NCI-H2227 (cell line): ENCODE results near the gene ZBTB5.
"Not testable (repeated sequence)": the region's sequence is repeated elsewhere in the genome, so short reads cannot be mapped to it uniquely, and the experiment has no call there.

Experiments used
- DNase-seq: peaks from one replicate; lab custom pipeline; 2025; ENCODE audit not compliant: unreplicated experiment; lab: John Stamatoyannopoulos, UW

ZBTB5 gene, protein sequence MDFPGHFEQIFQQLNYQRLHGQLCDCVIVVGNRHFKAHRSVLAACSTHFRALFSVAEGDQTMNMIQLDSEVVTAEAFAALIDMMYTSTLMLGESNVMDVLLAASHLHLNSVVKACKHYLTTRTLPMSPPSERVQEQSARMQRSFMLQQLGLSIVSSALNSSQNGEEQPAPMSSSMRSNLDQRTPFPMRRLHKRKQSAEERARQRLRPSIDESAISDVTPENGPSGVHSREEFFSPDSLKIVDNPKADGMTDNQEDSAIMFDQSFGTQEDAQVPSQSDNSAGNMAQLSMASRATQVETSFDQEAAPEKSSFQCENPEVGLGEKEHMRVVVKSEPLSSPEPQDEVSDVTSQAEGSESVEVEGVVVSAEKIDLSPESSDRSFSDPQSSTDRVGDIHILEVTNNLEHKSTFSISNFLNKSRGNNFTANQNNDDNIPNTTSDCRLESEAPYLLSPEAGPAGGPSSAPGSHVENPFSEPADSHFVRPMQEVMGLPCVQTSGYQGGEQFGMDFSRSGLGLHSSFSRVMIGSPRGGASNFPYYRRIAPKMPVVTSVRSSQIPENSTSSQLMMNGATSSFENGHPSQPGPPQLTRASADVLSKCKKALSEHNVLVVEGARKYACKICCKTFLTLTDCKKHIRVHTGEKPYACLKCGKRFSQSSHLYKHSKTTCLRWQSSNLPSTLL

DNA sequence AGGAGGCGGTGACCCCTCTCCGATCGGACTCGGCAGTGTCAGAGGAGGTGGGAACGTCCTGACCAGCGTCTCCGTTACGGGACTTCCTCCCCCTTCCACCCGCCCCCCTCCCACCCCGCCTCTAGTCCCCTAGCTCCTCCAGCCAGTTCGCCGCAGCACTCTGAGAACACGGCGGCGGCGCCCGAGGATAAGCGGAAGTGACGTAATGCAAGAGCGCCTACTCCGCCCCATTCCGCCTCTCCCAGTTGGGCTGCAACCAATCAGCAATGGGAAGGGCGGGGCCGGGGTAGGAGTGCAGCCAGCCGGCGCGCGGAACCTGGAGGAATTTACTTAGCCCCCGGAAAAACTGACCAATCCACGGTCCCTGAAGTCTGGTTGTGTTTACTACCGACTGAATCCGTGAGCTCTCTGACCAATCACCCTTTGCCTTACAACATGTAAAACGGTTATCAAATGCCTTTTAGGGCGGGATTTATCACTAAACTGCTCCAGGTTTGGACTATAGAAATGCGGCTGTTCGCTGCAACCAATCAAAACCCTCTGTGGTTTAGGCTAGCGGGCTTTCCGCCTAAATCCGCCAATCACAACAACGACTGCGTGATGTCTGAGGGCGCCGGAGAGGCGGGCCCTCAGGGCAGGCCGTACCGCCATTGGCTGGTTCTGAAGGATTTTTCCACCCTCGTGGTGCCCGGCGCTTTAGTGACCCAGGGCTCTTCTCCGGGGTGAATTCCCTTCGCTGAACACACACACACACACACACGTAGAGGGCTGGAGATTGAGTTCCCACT is at the start of gene ZBTB5:
Gene ZBTB5, minus strand, starts transcription at position 202 of the 788 bp plus-strand sequence. CDS start 22,899 bp downstream, outside the sequence.
- peak; percentile 99 for DNase-seq

DNA sequence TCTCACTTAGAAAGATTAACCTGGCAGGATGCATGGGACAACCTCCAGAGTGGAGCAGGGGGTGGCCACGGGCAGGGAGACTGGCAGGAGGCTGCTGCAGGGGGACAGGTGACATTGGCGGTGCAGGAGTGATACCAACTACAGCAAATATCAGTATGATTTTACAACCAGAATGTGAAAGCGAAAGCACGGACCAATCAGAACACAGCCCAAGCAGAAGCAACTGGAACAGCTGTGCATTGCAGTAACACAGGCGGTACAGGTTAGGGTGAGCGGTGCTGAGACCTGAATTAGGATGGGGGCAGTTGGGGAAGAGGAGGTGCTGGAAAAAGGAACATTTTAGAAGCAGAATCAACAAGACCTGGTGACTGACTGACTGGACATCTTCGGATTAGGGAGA is 49.7 kb upstream of the ZBTB5 start:
- no peak for DNase-seq

DNA sequence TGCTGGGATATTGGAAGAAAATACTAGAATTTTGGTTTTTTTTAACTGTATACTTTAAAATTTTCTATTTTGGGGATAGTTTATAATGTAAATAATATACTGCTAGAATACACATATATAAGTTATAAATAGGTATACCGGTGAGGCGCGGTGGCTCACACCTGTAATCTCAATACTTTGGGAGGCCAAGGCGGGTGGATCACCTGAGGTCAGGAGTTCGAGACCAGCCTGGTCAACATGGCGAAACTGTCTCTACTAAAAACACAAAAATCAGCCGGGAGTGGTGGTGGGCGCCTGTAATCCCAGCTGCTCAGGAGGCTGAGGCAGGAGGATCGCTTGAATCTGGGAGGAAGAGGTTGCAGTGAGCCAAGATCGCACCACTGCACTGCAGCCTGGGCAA is 49.2 kb upstream of the ZBTB5 start:
- DNase-seq = not testable (repeated sequence)

DNA sequence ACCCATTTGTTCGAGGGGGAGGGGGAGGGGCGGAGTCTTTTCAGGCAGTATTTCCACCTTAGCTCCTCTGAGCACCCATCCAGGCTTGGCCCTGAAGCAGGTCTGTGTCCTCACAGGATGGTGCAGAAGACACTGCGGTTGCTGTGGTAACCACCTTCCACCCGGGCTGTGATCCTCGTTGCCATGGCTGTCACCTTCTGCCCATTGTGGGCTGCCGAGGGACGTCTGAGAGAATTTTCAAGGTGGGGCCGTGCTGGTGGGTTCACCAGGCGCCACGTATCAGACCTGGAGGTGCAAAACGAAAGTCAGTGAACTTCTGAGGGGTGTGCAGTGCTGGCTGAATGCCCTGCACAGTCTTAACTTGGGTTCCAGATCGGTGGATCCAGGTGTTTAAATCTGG is 47.2 kb upstream of the ZBTB5 start:
- no peak for DNase-seq

DNA sequence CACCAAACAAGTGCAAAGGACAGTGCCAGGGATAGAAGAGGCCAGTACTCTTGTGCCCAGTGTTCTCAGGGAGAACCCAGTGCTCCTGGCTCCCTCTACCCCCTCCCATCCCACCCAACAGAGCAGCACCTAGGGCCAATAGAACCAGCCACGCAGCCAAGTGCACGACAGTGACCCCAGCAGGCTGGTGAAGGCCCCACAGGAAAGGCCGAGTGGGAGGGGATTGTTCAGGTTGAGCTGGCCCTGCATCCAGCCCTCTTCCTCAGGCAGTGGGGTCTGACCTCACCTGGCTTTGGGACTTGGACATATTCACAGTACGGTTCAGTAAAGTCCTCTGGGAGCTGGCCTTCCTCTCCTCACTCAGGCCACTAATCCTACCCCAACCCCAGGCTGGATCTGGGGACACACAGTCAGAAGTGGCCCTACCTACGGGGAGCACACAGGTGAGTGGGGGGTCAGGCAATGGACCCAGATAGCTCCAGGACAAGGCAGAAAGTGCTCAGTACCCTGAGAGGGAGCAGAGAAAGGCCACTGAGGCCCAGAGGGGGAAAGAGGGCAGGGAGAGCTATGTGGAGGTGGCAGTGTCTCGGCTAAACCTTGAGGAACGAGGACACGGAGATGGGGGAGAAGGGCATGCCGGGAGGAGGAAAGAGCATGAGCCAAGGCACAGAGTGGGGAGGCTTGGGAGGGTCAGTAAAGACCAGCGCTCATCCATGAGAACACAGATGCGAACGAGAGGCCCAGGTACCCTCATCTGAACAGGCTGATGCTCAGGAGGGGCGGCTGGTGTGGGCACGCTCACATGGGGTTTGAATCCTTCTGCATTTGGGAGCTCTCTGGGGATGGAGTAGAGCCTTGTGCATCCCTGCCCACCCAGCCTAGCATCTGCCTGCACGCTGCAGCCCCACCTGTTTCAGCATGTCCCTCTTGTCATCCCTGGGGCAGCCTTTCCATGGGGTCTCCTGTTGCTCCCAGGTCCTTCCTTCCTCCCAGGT is 46.1 kb upstream of the ZBTB5 start:
- peak; percentile 8 for DNase-seq

DNA sequence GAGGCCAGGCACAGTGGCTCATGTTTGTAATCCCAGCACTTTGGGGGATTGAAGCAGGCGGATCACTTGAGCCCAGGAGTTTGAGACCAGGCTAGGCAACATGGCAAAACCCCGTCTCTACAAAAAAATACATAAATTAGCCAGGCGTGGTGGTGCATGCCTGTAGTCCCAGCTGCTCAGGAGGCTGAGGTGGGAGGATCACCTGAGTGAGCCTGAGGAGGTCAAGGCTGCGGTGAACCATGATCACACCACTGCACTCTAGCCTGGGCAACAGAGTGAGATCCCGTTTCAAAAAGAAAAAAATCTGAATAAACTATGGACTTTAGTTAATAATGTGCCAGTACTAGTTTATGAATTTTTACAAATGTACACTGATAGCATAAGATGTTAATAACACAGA is 44.8 kb upstream of the ZBTB5 start:
- not testable (repeated sequence) for DNase-seq

DNA sequence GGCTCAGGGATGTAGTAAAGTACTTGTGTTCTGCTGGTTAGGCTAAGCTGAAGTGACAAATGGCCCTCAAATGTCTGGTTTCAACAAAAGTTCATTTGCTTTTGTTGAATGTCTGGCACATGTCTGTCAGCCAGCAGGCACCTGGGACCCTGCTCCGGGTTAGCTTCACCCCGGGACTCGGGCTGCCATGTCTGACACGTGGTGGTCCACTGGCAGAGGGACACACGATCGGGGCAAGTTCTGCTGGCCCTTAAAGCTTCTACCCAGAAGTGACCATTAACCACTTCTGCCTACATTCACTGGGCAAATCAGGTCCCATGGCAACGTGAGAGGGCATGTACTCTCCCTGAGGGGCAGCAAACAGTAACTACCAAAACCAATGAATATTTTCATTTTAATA is 44.3 kb upstream of the ZBTB5 start:
- no peak for DNase-seq

DNA sequence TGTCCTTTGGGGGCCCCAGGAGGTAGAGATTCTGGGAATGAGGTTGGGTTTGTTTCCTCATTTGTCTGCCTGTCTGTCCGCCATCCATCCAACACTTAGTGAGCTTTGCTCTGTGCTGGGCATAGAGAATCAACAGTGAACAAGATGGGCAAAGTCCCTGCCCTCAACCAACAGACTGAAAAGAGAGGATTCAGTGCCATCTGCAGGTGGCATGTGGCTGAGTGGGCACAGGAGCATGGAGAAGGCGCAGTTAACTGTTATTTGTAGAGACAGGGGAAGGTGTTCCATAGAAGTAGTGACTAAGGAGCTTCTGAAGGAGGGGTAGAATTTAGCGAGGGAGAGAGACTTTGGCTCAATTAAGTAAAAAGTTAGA is 43.6 kb upstream of the ZBTB5 start:
- no peak for DNase-seq

DNA sequence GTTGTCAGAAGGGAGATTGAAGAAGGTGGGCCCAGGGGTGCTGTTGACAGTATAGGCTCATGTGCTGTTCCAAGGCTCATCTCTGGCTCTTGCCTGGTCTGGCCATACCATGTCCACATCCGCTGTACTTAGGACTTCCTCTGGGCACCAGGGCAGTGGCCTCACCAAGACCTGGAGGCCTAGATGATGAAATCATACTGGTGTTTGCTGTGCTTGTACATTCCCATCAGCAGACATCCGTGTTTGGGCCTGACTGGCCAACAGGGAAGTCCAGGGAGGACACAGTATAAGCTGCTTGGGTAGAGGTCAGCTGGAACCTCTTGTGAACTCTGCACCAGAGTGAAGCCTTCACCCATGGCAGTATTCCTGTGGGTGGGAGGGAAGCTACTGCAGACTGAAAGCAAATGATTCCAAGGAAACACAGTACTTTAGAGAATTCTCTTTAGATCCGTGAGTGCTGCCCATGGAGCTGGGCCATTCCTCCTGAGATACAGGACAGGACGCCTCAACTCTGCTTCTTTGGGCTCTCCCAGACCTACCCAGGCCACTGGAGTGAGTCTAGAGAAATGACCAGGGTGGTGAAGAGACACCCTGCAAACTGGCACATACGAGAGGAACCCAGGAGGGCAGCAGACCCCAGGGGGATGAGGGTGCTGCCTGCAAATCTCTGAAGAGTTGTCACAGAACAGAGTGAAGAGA is 43.0 kb upstream of the ZBTB5 start:
- DNase-seq = no peak

DNA sequence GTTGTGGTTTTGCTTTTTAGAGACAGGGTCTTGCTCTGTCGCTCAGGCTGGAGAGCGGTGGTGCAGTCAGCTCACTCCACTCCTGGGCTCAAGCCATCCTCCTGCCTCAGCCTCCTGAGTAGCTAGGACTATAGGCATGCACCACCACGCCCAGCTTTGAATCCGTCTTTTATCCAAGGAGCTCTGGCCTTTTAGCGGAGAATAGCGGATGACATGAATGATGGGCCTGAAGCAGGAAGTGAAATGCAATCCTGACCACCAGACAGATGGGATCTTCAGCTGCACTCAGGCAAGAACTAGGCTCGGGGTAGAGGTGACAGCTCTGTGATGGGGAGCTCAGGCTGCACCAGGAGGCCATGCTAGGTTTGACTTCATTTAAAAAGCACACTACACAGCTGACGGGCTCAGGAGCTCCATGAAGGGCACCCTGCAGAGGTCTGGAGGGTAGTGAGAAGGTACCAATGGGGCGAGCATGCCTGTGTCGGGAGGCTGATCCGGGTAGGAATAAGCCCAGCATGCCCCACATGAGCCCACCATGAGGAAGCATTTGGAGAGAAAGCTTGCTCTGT is 42.4 kb upstream of the ZBTB5 start:
- no peak for DNase-seq

DNA sequence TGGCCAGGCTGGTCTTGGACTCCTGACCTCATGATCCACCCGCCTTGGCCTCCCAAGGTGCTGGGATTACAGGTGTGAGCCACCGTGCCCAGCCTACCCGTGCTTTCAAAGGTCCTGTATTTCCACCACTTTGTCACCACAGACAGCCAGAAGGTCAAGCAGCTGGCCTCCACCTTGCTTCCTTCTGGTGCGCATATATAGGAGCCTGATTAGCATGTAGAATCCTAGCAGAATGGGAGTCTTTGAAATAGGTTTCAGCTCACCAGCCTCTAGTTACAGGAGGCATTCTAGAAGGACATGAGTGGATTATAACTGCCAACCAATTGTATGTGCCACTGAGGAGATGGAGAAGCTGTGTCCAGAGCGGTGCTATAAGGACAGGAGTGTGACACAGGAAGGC is 39.4 kb upstream of the ZBTB5 start:
- no peak for DNase-seq

DNA sequence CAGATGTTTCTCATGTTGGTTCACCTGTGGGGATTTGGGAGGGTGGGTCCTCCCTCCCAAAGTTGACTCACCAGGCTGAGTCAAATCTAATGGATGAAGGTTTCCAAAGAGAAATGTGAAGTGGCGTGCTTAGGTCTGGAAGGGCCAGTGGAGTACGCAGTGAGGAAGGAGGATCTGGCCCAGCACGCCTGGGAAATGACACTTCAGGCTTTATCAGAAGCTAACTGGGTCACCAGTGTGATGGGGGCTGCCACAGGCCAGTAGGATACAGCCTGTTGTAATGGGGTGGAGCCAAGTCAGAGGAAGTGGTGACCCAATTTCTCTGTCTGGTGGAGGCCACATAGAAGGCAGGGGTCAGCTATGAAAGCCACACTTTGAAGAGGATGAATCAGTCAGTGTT is 38.5 kb upstream of the ZBTB5 start:
- no peak for DNase-seq

DNA sequence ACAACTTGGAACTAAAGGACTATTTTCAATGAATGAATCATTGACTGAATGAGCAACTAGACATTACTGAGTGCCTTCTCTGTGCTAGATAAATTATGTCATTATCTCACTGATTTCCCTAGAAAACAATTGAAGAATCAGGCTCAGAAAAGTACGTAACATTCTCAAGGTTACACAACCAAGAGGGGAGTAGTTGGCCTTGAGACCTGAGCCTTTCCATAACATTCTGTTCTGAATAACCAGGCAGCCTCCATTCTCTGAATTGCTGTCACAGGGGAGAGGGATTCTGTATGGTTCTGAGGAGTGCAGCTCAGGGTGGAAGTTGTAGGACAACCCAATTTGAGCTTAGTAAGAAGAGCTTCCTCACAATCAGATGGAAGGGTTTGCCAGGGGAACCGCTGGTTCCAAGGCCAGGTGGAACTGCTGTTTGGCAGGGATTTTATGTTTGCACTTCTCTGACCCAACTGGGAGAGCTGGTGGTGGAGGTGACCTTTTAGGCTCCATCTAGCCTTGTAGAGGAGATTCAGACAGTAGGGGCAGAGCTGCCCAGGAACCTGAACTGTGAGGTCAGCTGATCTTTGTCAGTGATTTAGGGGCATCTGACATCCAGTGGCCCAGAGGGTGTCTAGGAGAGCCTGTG is 36.8 kb upstream of the ZBTB5 start:
- no peak for DNase-seq

DNA sequence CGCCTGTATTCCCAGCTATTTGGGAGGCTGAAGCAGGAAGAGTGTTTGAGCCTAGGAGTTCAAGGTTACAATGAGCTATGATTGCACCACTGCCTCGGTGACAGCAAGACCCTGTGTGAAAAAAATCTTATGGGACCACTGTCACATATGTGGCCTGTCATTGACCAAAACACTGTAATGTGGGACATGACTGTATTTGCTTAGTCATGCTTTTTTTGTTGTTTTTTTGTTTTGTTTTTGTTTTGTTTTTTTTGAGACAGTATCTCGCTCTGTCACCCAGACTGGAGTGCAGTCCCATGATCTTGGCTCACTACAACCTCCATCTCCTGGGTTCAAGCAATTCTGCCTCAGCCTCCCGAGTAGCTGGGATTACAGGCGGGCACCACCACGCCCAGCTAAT is 34.0 kb upstream of the ZBTB5 start:
- DNase-seq = no peak

DNA sequence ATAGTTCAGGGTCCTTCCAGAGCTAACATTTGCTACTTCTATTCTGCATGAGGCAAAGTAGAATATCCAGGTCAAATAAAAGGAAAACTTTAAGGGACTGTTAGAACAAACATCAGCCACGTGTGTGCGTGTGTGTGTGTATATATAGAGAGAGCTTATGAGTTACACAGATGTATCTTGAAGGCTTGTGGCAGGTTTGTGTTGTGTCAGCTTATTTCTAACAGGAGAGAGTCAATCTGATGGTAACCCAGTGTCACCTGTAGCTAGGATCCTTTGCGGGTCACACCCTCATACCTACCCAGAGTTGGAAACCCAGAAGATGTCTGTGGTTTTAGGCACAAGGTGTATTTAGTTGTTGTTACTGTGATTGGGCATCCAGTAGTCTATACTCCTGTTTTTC is 33.2 kb upstream of the ZBTB5 start:
- no peak for DNase-seq

DNA sequence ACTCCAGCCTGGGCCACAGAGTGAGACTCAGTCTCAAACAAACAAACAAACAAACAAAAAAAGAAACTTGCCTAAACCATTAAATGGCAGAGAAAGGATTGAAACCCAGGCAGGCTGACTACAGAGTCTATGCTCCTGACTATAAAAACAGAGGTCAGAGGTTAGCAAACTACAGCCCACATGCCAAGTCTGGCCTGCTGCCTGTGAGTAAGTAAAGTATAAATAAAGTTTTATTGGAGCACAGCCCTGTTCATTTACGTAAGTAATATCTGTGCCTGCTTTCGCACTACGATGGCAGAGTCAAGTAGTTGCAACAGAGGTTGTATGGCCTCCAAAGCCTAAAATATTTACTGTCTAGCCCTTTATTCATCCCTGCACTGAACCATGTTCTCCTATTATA is 32.1 kb upstream of the ZBTB5 start:
- no peak for DNase-seq

DNA sequence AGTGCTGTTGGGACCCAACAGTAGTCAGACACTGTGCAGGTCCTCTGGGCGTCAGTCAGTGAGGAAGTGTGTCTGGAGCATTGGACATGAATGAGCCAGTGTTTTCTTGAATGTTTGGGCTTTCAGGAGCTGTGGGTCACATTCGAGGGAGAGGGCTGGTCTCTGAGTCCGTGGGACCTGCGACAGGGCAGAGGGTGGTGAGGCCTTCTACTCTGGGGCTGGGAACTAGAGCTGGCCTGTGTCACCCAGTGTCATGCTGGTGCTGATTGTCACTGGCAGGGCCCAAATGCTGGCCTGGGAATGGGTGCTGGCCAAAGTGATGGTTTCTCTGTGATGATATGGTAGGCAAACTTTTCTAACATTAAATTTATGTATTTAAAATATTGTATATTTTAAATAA is 30.8 kb upstream of the ZBTB5 start:
- no peak for DNase-seq

DNA sequence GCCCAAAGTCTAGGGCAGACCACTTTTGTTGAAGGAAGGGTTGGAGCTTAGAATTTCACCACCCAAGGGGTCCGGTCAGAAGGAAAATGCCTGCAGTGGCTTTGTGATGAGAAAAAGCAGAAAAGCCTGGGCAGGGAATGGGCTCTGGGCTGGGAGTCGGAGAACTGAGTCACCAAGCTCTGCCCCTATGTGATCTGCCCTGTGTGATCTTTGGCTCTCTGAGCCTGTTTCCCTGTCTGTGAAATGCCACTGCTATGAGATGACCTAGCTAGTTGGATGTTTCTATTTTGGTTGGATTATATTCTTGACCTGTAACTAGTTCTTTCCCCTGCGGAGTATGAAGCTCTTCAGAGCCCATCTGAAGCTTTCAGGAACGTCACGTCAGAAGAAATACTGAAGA is 30.3 kb upstream of the ZBTB5 start:
- DNase-seq = no peak

DNA sequence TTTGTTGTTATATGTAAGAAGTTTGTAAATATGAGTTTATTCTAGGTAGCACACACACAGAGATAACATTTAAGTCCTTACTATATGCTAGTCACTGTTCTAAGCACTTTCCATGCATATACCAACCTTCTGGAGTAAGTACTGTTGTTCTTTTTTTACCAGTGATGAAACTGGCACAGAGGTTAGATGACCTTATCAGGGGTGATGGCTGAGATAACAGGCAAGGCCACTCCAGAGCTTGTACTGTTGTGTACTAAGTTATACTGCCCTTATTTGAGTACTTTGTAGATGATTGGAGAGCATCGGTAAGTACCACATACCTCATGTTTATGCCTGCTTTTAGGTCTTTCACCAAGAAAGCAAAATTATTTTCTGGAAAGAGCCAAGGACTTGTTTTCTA is 26.7 kb upstream of the ZBTB5 start:
- no peak for DNase-seq
